Renal pelvis (tissue), 4 donors: ENCODE results near the gene BLM. TPM values are rescaled to one million over a fixed set of nuclear protein-coding genes. Genes with fewer than 3 reads are reported as not detected.
"Not testable (repeated sequence)": the region's sequence is repeated elsewhere in the genome, so short reads cannot be mapped to it uniquely, and the experiment has no call there.

Source experiments
- DNase-seq: peaks from one replicate; pipeline ENCODE4 v3.0.0-alpha.2; 2013
- polyA plus RNA-seq, 3 donors: library from polyadenylated mRNA; unstranded; fragments of 120-200 nt; gene quantifications; one replicate each; pipeline ENCODE4 v1.2.1, GENCODE V29; 2013; ENCODE audit not compliant: insufficient read length in 3 of 3

The BLM gene
- polyA plus RNA-seq, 3 donors = 11.2 to 13.6 (median 13.5) TPM

GRCh38 chr15:90730290-90730689 lies 13.1 kb downstream of the BLM start:
- no peak for DNase-seq

GRCh38 chr15:90735923-90736322 lies 18.8 kb downstream of the BLM start:
- no peak for DNase-seq

GRCh38 chr15:90740545-90740944 lies 23.4 kb downstream of the BLM start:
- not testable (repeated sequence) for DNase-seq

GRCh38 chr15:90742087-90742486 lies 24.9 kb downstream of the BLM start:
- DNase-seq = no peak

GRCh38 chr15:90743407-90743806 lies 26.3 kb downstream of the BLM start:
- no peak for DNase-seq

GRCh38 chr15:90744759-90745402 lies 27.7 kb downstream of the BLM start:
- DNase-seq = no peak

GRCh38 chr15:90749754-90750153 lies 32.6 kb downstream of the BLM start:
- DNase-seq = no peak

- DNase-seq = no peak
Measured at GRCh38 chr15:90750186-90750585, 33.0 kb downstream of the BLM start.

GRCh38 chr15:90751300-90751825 lies 34.2 kb downstream of the BLM start:
- no peak for DNase-seq

GRCh38 chr15:90756916-90757315 lies 39.8 kb downstream of the BLM start:
- no peak for DNase-seq

GRCh38 chr15:90757461-90757860 lies 40.3 kb downstream of the BLM start:
- DNase-seq = no peak

GRCh38 chr15:90760661-90761232 lies 43.6 kb downstream of the BLM start:
- no peak for DNase-seq

- no peak for DNase-seq
Measured at GRCh38 chr15:90761629-90762028, 44.5 kb downstream of the BLM start.

- no peak for DNase-seq
Measured at GRCh38 chr15:90762109-90762508, 45.0 kb downstream of the BLM start.

GRCh38 chr15:90763366-90764099 lies 46.4 kb downstream of the BLM start:
- DNase-seq = no peak

GRCh38 chr15:90765531-90765930 lies 48.4 kb downstream of the BLM start:
- no peak for DNase-seq

GRCh38 chr15:90765966-90766365 lies 48.8 kb downstream of the BLM start:
- DNase-seq = no peak

GRCh38 chr15:90769375-90769774 lies 52.2 kb downstream of the BLM start:
- DNase-seq = no peak

GRCh38 chr15:90773485-90773884 lies 56.3 kb downstream of the BLM start:
- DNase-seq = no peak

- DNase-seq = no peak
Measured at GRCh38 chr15:90774731-90775514, 57.8 kb downstream of the BLM start.

GRCh38 chr15:90780916-90781315 lies 63.8 kb downstream of the BLM start:
- no peak for DNase-seq

- no peak for DNase-seq
Measured at GRCh38 chr15:90782442-90782841, 65.3 kb downstream of the BLM start.
